Spinal cord (tissue), 10 donors: ENCODE results near the gene RASGRP1. TPM values are rescaled to one million over a fixed set of nuclear protein-coding genes. Genes with fewer than 3 reads are reported as not detected.

Experiments
- DNase-seq, 6 donors: peaks; one replicate each; pipeline versions ENCODE4 v3.0.0 to v3.0.0-alpha.2; 2013 to 2015; ENCODE audit warnings: low spot score in 6 of 6, low read depth in 4 of 6
- H3K27ac ChIP-seq: one replicate; pipeline ENCODE4 v1.5.1; 2013; ENCODE audit warnings: low read depth, low read length, control low read depth
- H3K27me3 ChIP-seq: one replicate; pipeline ENCODE4 v1.6.1; 2013; ENCODE audit warnings: low read length; ENCODE audit not compliant: control insufficient read depth, insufficient read depth
- H3K36me3 ChIP-seq: one replicate; pipeline ENCODE4 v1.6.1; 2013; ENCODE audit warnings: low read length; ENCODE audit not compliant: control insufficient read depth, insufficient read depth
- H3K4me1 ChIP-seq: one replicate; pipeline ENCODE4 v1.6.1; 2013; ENCODE audit warnings: low read length; ENCODE audit not compliant: control insufficient read depth, insufficient read depth
- H3K4me3 ChIP-seq: one replicate; pipeline ENCODE4 v1.5.1; 2013; ENCODE audit warnings: low read depth, low read length, control low read depth
- H3K9me3 ChIP-seq: one replicate; pipeline ENCODE4 v1.6.1; 2013; ENCODE audit warnings: low read length; ENCODE audit not compliant: control insufficient read depth, insufficient read depth
- WGBS: methylation state at CpG from one replicate; pipeline ENCODE4 v1.1.5; 2013; ENCODE audit warnings: missing lambda C conversion rate; ENCODE audit not compliant: insufficient coverage; 5-methylcytosine and 5-hydroxymethylcytosine counted together
- polyA plus RNA-seq, 2 donors: library from polyadenylated mRNA; unstranded; fragments of 120-200 nt; gene quantifications; one replicate each; pipeline ENCODE4 v1.2.1, GENCODE V29; 2013; ENCODE audit not compliant: insufficient read length in 2 of 2
- total RNA-seq, 2 donors: library from RNA; depleted of rRNA in 1 of 2; stranded (reverse); fragments of 120-200 nt in 1 of 2; fragments of >200 nt in 1 of 2; gene quantifications; one replicate each; pipeline versions ENCODE4 v1.2.3 to v1.2.4, GENCODE V29; 2013 to 2014
- donor health status: healthy.

The RASGRP1 gene
- total and polyA plus RNA-seq, 4 donors: 3.3 to 6.0 (median 4.2) TPM

DNA sequence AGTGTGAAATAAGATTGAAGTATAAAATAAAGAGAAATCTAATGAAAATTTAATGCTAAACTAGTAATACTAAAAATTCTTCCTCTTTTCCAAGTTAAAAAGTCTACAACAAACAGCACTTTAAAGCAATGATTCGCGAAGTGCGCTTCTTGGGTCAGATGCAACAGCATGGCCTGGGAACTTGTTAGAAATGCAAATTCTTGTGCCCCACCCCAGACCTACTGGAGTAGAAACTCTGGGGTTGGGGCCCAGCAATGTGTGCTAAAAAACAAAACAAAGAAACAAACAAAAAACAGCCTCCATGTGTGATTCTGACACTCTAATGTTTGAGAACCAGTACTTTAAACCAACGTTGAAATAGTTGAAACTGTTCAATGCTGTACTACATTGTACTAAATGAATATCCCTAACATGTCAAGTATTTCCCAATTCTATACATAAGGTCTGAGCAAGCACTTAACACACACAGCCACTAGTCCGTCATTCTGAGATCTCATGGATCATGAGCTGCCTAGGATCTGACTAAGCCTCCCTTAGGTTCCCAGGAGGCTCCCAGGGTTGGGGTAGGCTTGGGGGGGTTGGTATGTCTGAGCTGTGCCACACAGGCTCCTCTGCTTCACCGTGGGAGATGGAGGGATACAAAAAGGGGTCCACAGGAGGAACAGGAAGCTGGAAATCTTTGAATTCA lies 6.1 kb downstream of the RASGRP1 start:
- no peaks in the 10 kb centered on the region for H3K9me3 ChIP-seq
- no peaks in the 10 kb centered on the region for H3K36me3 ChIP-seq
- H3K27me3 ChIP-seq: peaks cover 7% of the 10 kb centered on the region
- peaks cover 9% of the 10 kb centered on the region for H3K4me1 ChIP-seq
- no peak overlapping the region for H3K4me3 ChIP-seq
- no peak overlapping the region for H3K27ac ChIP-seq
- no CpG with 5 or more reads among the region's 6 CpGs for WGBS
- DNase-seq: no peak

DNA sequence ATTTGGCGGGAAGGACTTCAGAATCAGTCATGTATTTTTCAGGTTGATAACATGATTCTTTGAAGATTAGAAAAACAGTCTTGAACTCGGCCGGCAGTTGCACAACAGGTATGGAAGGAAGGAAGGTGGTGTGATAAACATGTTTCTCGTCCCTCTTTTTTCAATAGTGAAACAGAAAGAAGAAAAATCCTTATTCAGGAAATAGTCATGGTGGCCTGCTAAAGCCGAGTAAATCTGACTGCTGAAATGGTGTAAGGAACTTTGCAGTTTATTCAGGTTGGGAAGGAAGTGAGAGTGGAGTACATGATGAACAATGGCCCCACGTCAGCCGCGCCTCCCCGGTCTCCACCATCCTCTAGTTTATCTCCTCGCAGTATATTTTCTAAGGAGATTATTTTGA lies 6.7 kb downstream of the RASGRP1 start:
- H3K9me3 ChIP-seq: no peaks in the 10 kb centered on the region
- WGBS: 90% methylated on average over 2 of the region's 10 CpGs
- no peak for DNase-seq
- H3K36me3 ChIP-seq: no peaks in the 10 kb centered on the region
- H3K4me3 ChIP-seq: no peak overlapping the region
- no peak overlapping the region for H3K27ac ChIP-seq
- peaks cover 8% of the 10 kb centered on the region for H3K4me1 ChIP-seq
- peaks cover 4% of the 10 kb centered on the region for H3K27me3 ChIP-seq

DNA sequence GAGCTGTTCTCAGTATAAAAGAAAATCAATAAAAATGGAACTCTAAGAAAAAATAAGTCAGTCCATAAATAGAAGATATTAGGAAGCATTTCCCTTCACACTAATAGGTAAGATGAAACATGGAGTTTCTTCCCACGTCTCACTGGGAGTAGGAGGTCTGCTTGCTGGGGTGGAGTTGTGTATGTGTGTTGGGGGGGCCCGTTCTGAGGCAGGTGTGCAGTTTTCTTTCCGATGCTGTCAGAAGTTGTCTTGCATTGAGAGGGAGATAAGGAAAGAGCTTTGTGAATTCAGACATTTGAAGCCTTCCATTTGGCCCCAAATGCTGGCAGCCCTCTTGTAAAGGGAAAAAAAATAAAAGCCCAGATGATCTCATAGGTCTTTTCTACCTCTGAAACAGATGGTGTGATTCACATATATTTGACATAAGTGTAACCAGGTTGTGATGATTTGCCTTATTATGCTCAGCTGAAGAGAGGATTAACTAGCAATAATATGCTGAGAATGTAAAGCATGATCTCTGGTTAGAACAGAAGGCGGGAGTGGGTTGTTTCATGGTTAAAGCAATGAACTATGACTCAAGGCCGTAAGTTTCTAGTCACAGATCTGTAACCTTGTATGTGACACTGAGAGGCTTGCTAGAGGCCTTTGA lies 8.8 kb downstream of the RASGRP1 start:
- DNase-seq: peak in 2 of 6 donors; percentile 28 to 39
- no peaks in the 10 kb centered on the region for H3K36me3 ChIP-seq
- WGBS: 83% methylated on average over 3 of the region's 5 CpGs
- H3K27ac ChIP-seq: no peak overlapping the region
- H3K4me3 ChIP-seq: no peak overlapping the region
- no peaks in the 10 kb centered on the region for H3K27me3 ChIP-seq
- peaks cover 8% of the 10 kb centered on the region for H3K4me1 ChIP-seq
- H3K9me3 ChIP-seq: no peaks in the 10 kb centered on the region

DNA sequence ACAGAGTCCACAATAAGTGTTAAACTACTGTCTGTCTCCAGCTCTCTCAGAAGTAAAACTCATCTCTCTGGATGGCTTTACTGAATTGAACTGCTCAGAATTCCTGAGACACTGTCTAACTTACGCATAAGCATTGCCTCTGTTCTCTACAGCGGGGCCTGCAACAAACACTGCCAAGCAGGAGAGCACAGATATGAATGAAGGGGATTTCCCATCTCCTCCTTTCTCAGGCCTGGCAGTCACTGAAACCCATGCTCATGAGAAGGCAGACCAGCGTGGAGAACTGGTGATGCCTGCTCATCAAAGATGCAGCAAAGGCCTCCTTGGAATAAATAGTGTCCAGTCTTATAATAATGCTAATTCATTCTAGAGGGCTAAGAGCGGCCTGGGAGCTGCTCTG lies 10.3 kb downstream of the RASGRP1 start:
- Histone ChIP-seq H3K36me3 (no peaks in the 10 kb centered on the region), H3K4me3 (no peak overlapping the region), H3K27me3 (no peaks in the 10 kb centered on the region), H3K27ac (no peak overlapping the region), H3K4me1 (peaks cover 8% of the 10 kb centered on the region), H3K9me3 (no peaks in the 10 kb centered on the region)
- WGBS: 39% methylated on average over 2 of the region's 4 CpGs
- DNase-seq: peak in 2 of 6 donors; percentile 26 to 40

- Histone ChIP-seq H3K27me3 (no peaks in the 10 kb centered on the region), H3K4me3 (no peak overlapping the region), H3K4me1 (peaks cover 8% of the 10 kb centered on the region), H3K9me3 (no peaks in the 10 kb centered on the region), H3K36me3 (no peaks in the 10 kb centered on the region), H3K27ac (no peak overlapping the region)
- no peak for DNase-seq
- WGBS: 83% methylated on average over 4 of the region's 4 CpGs
Measured at GRCh38 chr15:38553071-38553470, 11.5 kb downstream of the RASGRP1 start.

GRCh38 chr15:38551720-38552648 lies 12.6 kb downstream of the RASGRP1 start:
- WGBS: no CpG with 5 or more reads among the region's 7 CpGs
- Histone ChIP-seq H3K27ac (no peak overlapping the region), H3K4me3 (no peak overlapping the region)

GRCh38 chr15:38549222-38549621 lies 15.4 kb downstream of the RASGRP1 start:
- no peak for DNase-seq
- H3K9me3 ChIP-seq: no peaks in the 10 kb centered on the region
- H3K27ac ChIP-seq: no peak overlapping the region

More at GRCh38 chr15:38551720-38552648, 12.6 kb downstream of the RASGRP1 start:
- H3K27me3 ChIP-seq: no peaks in the 10 kb centered on the region
- H3K9me3 ChIP-seq: no peaks in the 10 kb centered on the region
- H3K36me3 ChIP-seq: no peaks in the 10 kb centered on the region
- DNase-seq: peak in 1 of 6 donors; percentile 74
- peaks cover 8% of the 10 kb centered on the region for H3K4me1 ChIP-seq

DNA sequence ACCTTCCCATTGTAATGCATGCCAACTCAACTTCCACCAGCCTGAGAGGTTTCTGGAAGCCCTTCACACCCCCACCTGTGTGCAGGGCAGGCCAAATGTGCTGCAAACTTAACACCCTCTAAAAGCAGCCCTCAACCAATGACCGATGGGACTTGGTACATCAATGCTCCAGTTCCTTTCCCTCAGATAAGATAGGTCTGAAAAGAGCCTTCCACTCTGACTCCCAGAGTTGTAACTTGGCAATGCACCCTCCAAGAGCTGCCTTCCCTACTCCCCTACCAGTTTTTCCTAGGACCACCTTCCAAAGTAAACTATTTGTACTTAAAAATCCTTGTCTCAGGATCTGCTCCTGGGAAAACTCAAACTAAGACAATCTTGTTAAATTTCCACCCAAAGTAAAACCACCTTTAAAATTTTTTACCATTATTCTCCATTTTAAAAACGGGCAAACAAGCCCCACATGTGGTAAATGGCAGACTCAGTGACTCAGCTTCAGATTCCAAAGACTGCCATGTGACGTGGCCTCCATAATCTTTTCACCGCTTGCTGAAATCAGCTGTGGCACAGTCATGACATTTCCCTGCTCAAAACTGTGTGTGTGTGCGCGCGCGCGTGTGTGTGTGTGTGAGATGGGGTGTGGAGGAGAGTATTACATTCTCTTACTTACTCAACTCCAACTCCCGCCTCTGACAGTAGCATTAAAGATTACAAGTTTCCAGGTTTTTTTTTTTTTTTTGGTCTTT lies 17.2 kb downstream of the RASGRP1 start:
- no peak for DNase-seq
- Histone ChIP-seq H3K27me3 (no peaks in the 10 kb centered on the region), H3K9me3 (no peaks in the 10 kb centered on the region), H3K27ac (no peak overlapping the region), H3K36me3 (no peaks in the 10 kb centered on the region), H3K4me3 (no peak overlapping the region), H3K4me1 (peaks cover 3% of the 10 kb centered on the region)
- WGBS: 91% methylated on average over 3 of the region's 10 CpGs

More at GRCh38 chr15:38549222-38549621, 15.4 kb downstream of the RASGRP1 start:
- Histone ChIP-seq H3K36me3 (no peaks in the 10 kb centered on the region), H3K4me3 (no peak overlapping the region), H3K27me3 (no peaks in the 10 kb centered on the region), H3K4me1 (peaks cover 3% of the 10 kb centered on the region)

DNA sequence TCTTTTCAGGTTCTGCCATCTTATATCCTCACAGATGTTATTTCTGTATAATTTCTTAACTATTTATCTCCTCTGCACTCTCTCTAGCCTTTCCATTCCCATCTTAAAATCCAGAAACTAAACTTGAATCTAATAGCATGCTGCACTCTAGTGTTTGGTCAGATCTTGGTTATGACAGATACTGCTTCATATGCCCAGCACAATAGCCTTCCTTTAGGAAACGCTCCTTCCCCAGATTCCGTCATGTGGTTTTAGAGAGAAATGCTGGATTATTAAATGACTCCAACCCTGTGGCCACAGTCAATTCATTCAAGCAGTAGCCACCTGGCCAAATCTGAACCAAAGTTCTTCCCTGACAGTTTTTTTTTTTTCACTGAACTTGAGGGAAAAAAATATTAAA lies 19.4 kb downstream of the RASGRP1 start:
- Histone ChIP-seq H3K36me3 (no peaks in the 10 kb centered on the region), H3K4me1 (peaks cover 3% of the 10 kb centered on the region), H3K4me3 (no peak overlapping the region), H3K27ac (no peak overlapping the region), H3K9me3 (no peaks in the 10 kb centered on the region), H3K27me3 (no peaks in the 10 kb centered on the region)
- no peak for DNase-seq
- no CpG with 5 or more reads among the region's 2 CpGs for WGBS
